ES-I3 (cell line): ENCODE measurements around the gene SEC16B.

Experiments used
- H3K36me3 ChIP-seq: 2 replicates; pipeline ENCODE4 v1.6.1; 2013; ENCODE audit warnings: mild to moderate bottlenecking, low read length, control low read depth, moderate library complexity; ENCODE audit not compliant: insufficient read depth
- H3K4me1 ChIP-seq: 2 replicates; pipeline ENCODE4 v1.6.1; 2013; ENCODE audit warnings: mild to moderate bottlenecking, control low read depth, low read length; ENCODE audit not compliant: insufficient read depth
- H3K9ac ChIP-seq: 2 replicates; pipeline ENCODE4 v1.6.1; 2013; ENCODE audit warnings: low read depth, mild to moderate bottlenecking, low read length, moderate library complexity
- H3K9me3 ChIP-seq: 2 replicates; pipeline ENCODE4 v1.6.1; 2013; ENCODE audit warnings: mild to moderate bottlenecking, low read length, moderate library complexity; ENCODE audit not compliant: control insufficient read depth, insufficient read depth

SEC16B gene

DNA sequence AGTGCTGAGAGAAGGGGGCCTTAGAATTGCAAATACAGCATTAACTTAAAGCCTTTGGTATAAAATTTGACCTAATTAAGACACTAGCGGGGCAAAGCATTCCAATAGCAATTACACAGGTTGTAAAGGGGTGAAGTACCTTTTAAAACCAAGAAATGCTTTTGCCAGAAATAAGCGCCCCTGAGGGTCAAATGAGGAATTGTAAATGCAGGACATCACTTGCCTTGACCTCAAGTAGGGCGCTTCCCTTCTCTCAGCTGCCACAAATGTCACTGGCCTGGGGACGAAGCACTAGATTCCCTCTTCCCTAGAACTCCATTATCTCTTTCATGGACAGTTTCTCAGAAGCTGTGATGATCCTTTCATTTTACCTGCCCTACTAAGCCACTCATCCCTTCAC is 48.3 kb downstream of the SEC16B start:
- Histone ChIP-seq H3K4me1 (no peaks in the 10 kb centered on the region), H3K9ac (no peak overlapping the region), H3K36me3 (no peaks in the 10 kb centered on the region), H3K9me3 (no peaks in the 10 kb centered on the region)

DNA sequence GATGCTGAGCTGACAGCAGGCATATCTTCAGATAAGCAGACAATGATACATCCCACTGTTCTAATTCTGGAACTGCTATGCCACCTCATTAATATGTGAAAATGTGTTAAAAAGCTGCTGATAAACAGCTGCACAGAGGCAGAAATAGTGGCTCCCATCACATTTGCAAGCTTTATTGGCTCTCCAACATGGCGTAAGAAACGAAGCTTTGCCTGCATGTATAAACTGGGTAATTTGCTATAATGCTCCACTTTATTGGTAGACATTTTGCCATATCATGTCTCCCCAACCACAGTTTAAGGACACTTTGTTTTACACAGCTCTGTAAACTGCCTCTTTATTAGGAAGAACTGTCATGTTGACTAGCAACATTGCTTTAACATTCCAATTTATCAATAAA is 49.8 kb downstream of the SEC16B start:
- Histone ChIP-seq H3K36me3 (no peaks in the 10 kb centered on the region), H3K9me3 (no peaks in the 10 kb centered on the region), H3K9ac (no peak overlapping the region), H3K4me1 (no peaks in the 10 kb centered on the region)

DNA sequence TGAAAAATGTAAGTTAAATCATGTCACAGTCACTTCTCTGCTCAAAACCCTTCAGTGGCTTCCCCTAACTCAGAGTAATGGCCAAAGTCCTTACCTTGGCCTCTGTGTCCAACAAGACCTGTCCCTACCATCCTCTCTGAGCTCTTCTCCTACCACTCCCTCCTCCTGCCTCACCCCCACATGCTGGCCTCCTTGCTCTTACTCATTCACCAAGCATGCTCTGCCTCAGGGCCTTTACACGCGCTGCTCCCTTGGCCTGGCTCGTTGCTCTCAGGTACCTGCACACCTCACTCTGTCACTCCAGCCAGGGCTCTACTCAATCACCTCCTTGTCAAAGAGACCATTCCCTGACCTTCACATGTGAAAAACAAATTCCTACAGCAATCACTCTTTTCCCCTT is 54.2 kb downstream of the SEC16B start:
- Histone ChIP-seq H3K36me3 (no peaks in the 10 kb centered on the region), H3K4me1 (no peaks in the 10 kb centered on the region), H3K9me3 (no peaks in the 10 kb centered on the region), H3K9ac (no peak overlapping the region)

DNA sequence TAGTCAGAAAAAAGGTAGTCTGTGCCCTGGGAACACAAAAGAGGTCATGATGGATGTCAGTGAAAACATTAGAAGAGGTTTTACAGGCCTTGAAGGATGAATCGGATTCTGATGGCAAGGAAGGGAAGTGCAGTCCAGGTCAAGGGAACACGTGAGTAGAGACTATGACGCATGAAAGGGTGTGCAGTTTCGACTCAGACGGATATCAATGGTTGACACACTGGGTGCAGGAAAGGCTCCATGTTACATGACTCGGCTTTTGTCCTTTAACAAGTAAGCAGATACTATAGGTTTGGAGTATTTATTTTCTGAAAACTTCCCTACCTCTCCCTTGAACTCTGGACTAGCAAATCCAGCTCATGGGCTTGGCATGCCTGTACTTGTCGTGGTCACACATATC is 55.3 kb downstream of the SEC16B start:
- H3K36me3 ChIP-seq, result no peaks in the 10 kb centered on the region
- H3K9ac ChIP-seq, result no peak overlapping the region
- no peaks in the 10 kb centered on the region for H3K9me3 ChIP-seq
- H3K4me1 ChIP-seq, result no peaks in the 10 kb centered on the region

DNA sequence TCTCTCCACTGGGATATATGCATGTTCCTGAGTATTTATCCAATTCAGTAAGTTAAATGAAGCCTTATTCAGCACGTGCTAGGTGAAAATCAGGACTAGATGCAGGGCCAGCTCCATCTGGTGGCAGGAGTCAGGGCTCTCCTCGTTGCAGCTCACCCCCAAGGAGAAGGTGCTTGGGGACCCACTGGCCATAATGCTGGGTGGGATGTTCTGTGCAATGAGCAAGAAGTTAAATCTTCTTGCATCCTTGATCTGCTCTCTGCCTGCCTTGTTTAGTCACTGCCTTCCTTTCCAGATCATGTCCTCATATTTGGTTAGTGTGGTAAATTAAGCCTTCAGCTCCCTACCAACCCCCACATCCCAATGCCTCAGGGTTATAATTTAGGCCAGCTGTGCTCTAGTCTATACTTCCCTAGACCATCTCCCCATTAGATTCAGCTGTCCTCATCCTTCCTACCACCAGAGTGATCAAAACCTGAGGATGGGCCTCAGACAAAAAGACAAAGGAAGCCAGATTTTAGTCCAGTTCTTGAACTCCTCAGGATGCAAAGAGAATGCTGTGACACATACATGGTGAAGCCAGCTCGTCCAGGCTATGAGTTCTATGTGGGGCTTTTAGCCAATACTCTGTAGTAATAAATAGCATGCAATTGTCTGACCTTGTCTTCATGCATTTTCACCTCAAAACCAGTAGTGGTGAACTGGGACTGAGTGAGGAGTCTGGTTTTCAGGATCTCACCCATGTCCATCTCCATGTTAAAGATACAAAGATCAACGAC is 55.9 kb downstream of the SEC16B start:
- H3K4me1 ChIP-seq, result no peaks in the 10 kb centered on the region
- H3K9me3 ChIP-seq, result no peaks in the 10 kb centered on the region
- no peaks in the 10 kb centered on the region for H3K36me3 ChIP-seq
- H3K9ac ChIP-seq, result no peak overlapping the region

DNA sequence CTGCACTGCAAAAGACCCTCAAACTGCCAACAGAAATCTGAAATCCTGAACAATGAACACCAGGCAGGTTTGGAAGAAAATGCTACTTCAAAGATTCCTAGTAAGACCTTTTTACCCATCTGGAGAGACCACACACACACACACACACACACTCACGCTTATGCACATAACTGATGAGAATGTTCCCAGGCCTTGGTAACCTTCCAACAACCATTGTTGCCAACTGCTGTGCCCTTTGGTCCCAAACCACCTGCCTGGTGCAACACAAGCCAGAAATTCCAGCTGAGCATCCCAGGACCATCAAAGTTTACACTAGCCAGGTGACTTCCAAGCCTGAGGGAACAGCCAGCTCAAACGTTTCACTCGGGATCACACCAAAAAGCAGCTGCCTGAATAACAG is 56.9 kb downstream of the SEC16B start:
- Histone ChIP-seq H3K9ac (no peak overlapping the region), H3K9me3 (no peaks in the 10 kb centered on the region), H3K36me3 (no peaks in the 10 kb centered on the region), H3K4me1 (no peaks in the 10 kb centered on the region)

DNA sequence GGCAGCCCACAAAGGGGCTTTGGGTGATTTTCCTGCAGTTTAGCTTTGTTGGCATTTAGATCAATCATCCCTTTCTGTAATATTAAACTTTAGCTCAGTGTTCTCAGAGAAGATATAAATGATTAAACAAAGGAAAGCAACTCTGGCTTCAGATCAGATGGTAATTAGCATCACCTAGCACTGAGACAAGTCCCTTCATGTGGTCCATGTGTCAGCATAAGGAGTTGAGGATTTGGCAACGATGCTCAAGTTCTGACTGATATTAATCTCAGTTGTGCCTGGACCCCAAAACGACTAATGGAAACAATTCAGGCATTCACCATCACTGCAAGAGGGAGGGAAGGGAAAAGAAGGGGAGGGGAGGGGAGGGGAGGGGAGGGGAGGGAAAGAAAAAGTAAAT is 60.4 kb downstream of the SEC16B start:
- no peak overlapping the region for H3K9ac ChIP-seq
- H3K9me3 ChIP-seq, result no peaks in the 10 kb centered on the region
- H3K36me3 ChIP-seq, result no peaks in the 10 kb centered on the region
- no peaks in the 10 kb centered on the region for H3K4me1 ChIP-seq

DNA sequence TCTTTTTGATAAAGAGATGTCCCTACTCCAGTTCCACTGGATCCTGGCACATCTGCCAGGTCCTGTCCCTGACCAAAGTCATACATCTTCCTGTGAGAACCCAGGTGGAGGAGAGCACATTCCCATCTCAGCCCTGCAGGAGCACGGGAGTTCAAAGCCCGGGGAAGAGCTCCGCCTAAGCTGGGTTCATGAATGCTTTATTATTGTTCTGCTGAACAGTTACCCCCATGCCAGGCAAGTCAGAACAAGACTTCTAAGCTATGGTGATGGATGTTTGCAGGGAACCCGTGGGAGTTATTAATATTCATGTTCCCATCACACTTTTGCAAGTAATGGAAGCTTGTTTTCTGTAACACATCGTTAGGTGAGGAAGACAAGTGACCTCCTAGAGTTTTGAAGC is 62.9 kb downstream of the SEC16B start:
- Histone ChIP-seq H3K9me3 (no peaks in the 10 kb centered on the region), H3K4me1 (no peaks in the 10 kb centered on the region), H3K36me3 (no peaks in the 10 kb centered on the region), H3K9ac (no peak overlapping the region)

GRCh38 chr1:177905686-177906085 is 64.2 kb downstream of the SEC16B start:
- Histone ChIP-seq H3K9me3 (no peaks in the 10 kb centered on the region), H3K4me1 (no peaks in the 10 kb centered on the region), H3K9ac (no peak overlapping the region), H3K36me3 (no peaks in the 10 kb centered on the region)

DNA sequence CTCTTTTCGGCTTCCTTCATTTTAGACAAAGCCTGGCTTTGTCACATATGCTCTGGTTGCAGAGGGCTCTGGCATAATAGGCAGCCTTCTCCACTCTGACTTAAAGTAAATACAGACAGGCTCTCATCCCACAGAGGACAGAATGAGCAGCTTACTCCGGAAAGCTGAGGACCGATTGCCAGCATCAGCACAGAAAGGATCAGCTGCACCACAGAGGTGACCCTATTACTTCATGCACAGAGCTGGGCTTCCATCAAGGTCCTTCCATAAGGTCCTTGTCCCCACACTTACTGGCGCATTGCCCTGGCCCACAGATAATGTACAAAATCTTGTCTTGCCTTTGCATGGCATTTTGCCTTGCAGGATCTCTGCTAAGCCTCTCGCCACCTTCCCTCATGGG is 67.6 kb downstream of the SEC16B start:
- no peaks in the 10 kb centered on the region for H3K36me3 ChIP-seq
- no peak overlapping the region for H3K9ac ChIP-seq
- no peaks in the 10 kb centered on the region for H3K9me3 ChIP-seq
- no peaks in the 10 kb centered on the region for H3K4me1 ChIP-seq

DNA sequence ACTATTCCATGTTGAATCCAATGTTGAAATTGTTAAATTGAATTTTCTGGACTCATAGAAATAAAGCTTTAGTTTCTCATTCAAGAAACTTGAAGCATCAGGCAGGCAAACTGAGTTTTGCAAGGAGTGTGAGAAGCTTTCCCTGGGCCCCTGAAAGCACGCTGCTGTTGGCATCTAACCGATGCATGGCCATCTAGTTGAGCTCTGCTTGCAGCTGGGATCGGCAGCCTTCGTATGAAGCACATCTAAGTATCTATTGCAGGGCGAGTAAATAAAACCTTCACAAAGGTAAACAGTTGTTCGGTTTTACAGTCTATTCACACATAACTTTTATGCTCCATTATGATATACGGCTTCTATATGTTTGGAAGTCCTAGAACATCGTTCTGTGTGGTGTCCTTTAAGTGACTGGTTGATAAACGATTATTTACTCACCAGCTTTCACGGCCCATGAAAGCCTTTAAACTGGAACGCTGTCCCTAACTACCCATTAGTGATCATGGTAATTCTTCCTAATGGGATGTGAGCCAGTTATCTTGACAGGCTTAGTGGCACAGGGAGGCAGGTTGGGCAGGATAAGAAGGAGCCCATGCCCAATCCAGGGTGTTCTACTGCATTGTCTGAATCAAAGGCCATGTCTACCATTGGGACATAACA is 71.7 kb downstream of the SEC16B start:
- no peaks in the 10 kb centered on the region for H3K36me3 ChIP-seq
- no peaks in the 10 kb centered on the region for H3K9me3 ChIP-seq
- H3K4me1 ChIP-seq, result no peaks in the 10 kb centered on the region
- H3K9ac ChIP-seq, result no peak overlapping the region

DNA sequence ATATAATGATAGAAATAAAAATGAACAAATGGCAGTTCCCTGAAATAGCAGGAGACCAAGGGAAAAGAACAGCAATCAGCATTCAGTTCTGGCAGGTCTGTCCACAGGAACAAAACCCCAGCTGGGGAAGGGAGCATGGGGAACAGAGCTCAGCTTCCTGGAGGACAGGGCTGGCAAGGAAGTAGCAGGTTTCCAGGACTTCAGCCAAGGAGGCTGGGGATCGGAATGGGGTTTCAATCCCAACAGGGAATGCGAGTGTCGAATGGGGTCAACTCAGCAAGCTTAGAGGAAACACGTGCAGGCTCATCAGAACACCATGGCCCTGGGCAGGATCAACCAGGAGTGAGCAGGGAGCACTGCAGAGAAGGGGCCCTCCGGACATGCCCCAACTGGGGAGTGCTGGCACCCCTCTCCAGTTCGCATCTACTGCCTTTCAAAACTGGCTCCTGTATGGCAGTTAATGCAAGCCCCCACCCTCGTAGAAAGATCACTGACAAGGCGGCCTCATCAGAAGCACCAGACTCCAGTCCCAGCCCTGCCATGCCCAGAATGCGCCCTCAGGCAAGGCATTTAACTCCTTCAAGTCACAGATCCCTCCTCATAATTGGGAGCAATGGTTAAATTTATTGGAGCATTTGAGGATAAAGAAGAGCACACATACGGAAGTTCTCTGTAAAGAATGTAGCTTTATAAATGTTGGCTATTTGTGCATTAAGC is 72.4 kb downstream of the SEC16B start:
- Histone ChIP-seq H3K4me1 (no peaks in the 10 kb centered on the region), H3K9me3 (no peaks in the 10 kb centered on the region), H3K36me3 (no peaks in the 10 kb centered on the region), H3K9ac (no peak overlapping the region)
